Hematopoietic multipotent progenitor cell treated with erythropoietin and hydrocortisone succinate and interleukin-3 and kit ligand, for 15 days (in vitro differentiated cells): ENCODE data around the gene GAGE2A.
"Not testable (repeated sequence)": the region's sequence is repeated elsewhere in the genome, so short reads cannot be mapped to it uniquely, and the experiment has no call there.

Experiments
- DNase-seq: peaks from one replicate; pipeline ENCODE4 v3.0.0-alpha.2; 2015; ENCODE audit warnings: low spot score

The GAGE2A gene

GRCh38 chrX:49589196-49589595 lies at the start of gene GAGE2A:
TSS of gene GAGE2A (plus strand) at chrX:49589496. CDS start at chrX:49590651, 1,155 bp downstream.
- not testable (repeated sequence) for DNase-seq

GRCh38 chrX:49541433-49541832 lies 47.9 kb upstream of the GAGE2A start, which contains the start of gene GAGE12D:
TSS of gene GAGE12D (plus strand) at chrX:49541733. CDS start at chrX:49542888, 1,155 bp downstream.
- not testable (repeated sequence) for DNase-seq

DNA sequence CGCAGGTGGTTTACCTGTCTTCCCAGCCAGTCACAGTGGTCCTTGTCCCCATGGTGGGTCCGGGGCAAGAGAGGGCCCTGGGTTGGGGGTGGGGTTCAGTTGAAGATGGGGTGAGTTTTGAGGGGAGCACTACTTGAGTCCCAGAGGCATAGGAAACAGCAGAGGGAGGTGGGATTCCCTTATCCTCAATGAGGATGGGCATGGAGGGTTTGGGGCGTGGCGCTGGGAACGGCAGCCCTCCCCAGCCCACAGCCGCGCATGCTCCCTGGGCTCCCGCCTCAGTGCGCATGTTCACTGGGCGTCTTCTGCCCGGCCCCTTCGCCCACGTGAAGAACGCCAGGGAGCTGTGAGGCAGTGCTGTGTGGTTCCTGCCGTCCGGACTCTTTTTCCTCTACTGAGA lies 38.3 kb upstream of the GAGE2A start, which contains the start of gene GAGE12E:
TSS of gene GAGE12E (plus strand) at position 301 of the 400 bp plus-strand sequence. CDS start 1,155 bp downstream, outside the sequence.
- DNase-seq = not testable (repeated sequence)

DNA sequence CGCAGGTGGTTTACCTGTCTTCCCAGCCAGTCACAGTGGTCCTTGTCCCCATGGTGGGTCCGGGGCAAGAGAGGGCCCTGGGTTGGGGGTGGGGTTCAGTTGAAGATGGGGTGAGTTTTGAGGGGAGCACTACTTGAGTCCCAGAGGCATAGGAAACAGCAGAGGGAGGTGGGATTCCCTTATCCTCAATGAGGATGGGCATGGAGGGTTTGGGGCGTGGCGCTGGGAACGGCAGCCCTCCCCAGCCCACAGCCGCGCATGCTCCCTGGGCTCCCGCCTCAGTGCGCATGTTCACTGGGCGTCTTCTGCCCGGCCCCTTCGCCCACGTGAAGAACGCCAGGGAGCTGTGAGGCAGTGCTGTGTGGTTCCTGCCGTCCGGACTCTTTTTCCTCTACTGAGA lies 28.8 kb upstream of the GAGE2A start, which contains the start of gene GAGE12F:
TSS of gene GAGE12F (plus strand) at position 301 of the 400 bp plus-strand sequence. CDS start 1,155 bp downstream, outside the sequence.
- DNase-seq = not testable (repeated sequence)

DNA sequence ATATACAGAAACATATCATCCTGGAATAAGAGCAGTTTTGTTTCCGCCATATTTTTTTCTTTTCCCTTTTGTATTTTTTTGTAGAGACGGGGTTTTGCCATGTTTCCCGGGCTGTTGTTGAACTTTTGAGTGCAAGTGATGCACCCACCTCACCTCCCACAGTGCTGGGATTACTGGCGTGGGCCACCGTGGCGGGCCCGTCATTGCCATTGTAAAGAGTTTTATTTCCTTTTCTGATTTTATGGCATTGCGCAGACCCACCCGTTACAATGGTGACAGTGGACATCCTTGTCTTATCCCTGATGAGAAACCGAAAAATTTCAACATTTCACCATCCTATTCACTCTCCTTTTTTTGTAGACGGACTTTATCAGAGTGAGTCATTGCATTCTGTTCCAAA lies 20.6 kb upstream of the GAGE2A start:
- DNase-seq = not testable (repeated sequence)

GRCh38 chrX:49569152-49569551 lies 20.1 kb upstream of the GAGE2A start:
- DNase-seq = not testable (repeated sequence)

GRCh38 chrX:49570100-49570499 lies 19.2 kb upstream of the GAGE2A start, which contains the start of gene GAGE12G:
TSS of gene GAGE12G (plus strand) at chrX:49570400. CDS start at chrX:49571555, 1,155 bp downstream.
- DNase-seq = not testable (repeated sequence)

DNA sequence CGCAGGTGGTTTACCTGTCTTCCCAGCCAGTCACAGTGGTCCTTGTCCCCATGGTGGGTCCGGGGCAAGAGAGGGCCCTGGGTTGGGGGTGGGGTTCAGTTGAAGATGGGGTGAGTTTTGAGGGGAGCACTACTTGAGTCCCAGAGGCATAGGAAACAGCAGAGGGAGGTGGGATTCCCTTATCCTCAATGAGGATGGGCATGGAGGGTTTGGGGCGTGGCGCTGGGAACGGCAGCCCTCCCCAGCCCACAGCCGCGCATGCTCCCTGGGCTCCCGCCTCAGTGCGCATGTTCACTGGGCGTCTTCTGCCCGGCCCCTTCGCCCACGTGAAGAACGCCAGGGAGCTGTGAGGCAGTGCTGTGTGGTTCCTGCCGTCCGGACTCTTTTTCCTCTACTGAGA lies 9.6 kb upstream of the GAGE2A start, which contains the start of gene GAGE12H:
TSS of gene GAGE12H (plus strand) at position 301 of the 400 bp plus-strand sequence. CDS start 1,155 bp downstream, outside the sequence.
- DNase-seq = not testable (repeated sequence)

GRCh38 chrX:49589769-49590478 lies 628 bp downstream of the GAGE2A start:
- not testable (repeated sequence) for DNase-seq

- not testable (repeated sequence) for DNase-seq
Measured at GRCh38 chrX:49590488-49590887, 1.2 kb downstream of the GAGE2A start.

- not testable (repeated sequence) for DNase-seq
Measured at GRCh38 chrX:49598720-49599119, 9.4 kb downstream of the GAGE2A start, which contains the start of gene GAGE1. TSS of gene GAGE1 (plus strand) at chrX:49599020. CDS start at chrX:49600175, 1,155 bp downstream.

DNA sequence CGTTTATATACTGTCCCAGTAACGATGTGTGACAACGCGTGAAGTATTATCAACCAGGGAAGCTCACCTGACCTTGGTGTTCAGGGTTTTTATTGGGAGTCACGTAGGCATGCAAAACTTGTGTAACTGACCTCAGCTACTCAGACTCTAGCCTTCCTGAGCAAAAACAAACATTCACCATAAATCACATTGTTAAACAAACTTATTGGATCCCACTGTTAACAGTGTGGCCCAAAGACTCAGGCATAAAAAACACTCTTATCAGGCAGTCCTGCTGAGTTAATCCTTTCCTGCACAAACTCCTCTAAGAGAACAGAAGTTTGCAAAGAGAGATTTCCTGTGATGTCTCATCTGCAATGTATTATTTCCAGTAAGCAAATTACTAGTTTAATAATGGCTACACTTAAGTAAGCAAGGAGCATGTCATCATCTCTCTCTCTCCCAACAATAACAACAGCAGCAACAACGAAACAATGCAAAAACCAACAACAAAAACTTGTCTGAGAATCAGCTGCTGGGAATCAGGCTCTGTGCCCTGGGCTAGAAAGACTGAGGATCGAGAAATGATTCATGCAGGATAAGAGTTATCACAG lies 21.5 kb downstream of the GAGE2A start:
- DNase-seq = no peak

GRCh38 chrX:49618574-49618973 lies 29.3 kb downstream of the GAGE2A start:
- no peak for DNase-seq

DNA sequence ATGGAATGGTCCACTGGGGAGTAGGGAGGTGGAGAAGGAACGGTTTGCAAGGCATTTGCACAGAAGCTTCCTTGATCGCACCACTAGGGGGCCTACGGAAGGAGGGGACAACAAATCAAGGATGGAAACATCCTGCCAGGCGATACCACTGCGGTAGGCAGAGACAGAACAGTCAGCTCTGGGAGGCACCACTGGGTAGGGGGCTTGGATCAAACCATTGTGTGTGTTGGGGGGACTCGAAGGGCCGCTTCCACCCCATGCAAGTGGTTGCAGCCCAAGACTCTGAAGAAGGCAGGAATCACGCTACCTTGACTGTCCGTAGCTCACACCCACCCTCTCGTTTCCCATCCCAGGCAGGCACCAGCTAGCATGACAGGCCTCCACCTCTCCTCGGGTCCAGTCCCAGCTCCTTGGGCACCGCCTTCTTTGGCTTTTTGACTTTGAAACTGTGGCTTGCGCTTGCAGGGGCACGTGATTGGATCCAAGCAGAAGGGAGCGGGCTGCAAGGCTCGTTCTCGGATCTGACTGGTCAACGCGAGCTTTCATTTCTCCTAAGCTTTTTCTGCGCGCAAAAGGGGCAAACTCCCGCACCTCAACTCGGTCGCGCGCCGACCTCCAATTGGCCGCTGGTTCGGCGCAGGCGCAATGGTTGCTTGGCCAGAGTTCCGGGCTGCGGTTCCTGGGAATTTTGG lies 37.9 kb downstream of the GAGE2A start:
- peak; percentile 6 for DNase-seq

GRCh38 chrX:49644991-49645637 lies 55.8 kb downstream of the GAGE2A start:
- DNase-seq = no peak
